Stomach (tissue), 4 donors: ENCODE data around the gene PDE3B.

ENCODE experiments used
- CTCF ChIP-seq, 7 experiments: fragments of 450-650 bp in 4 of 7; fragments of 200-600 bp in 3 of 7; sonication (generic) in 3 of 7; IDR thresholded peaks; one replicate each; pipeline ENCODE4 v1.5.1; 2016 to 2019; ENCODE audit warnings: antibody characterized with exemption in 7 of 7, control low read depth in 2 of 7, mild to moderate bottlenecking in 1 of 7
- EP300 ChIP-seq: sonication (generic); formaldehyde crosslinking; IDR thresholded peaks from one replicate; pipeline ENCODE4 v1.6.1; 2017; ENCODE audit warnings: antibody characterized with exemption
- POLR2A ChIP-seq, 4 donors: fragments of 450-650 bp; IDR thresholded peaks; one replicate each; pipeline ENCODE4 v1.6.1; 2016; ENCODE audit warnings: antibody characterized with exemption in 4 of 4, control low read depth in 2 of 4, mild to moderate bottlenecking in 1 of 4, moderate library complexity in 1 of 4
- POLR2AphosphoS5 ChIP-seq, 3 donors: sonication (generic); formaldehyde crosslinking; IDR thresholded peaks; one replicate each; pipeline ENCODE4 v1.6.1; 2016; ENCODE audit warnings: antibody characterized with exemption in 3 of 3

GRCh38 chr11:14898906-14899305 is 255.3 kb downstream of the PDE3B start:
- TF ChIP-seq POLR2A (IDR thresholded peaks at IDR 0.05) (no peak), CTCF (IDR thresholded peaks at IDR 0.05) (no peak), EP300 (no peak), POLR2AphosphoS5 (IDR thresholded peaks at IDR 0.05) (no peak)
